ENCODE measurements around the gene FKBP10.

Gene FKBP10

GRCh38 chr17:41871789-41872188, 59.0 kb downstream of the FKBP10 start:
- Histone ChIP-seq H2AFZ (ENCODE audit: low read length) (no peak overlapping the region), H3K9me2 (replicated peaks; ENCODE audit: low read depth, low read length) (no peaks in the 10 kb centered on the region), H3K27me3 (ENCODE audit: insufficient read depth, low read length, poor library complexity, severe bottlenecking) (no peaks in the 10 kb centered on the region), H3K36me3 (ENCODE audit: insufficient read depth, low read length) (peaks cover 77% of the 10 kb centered on the region; the same call in 1 of the 2 replicates), H4K20me1 (ENCODE audit: insufficient read depth, low read length, poor library complexity, severe bottlenecking) (no peaks in the 10 kb centered on the region), H3K9ac (ENCODE audit: low read depth, low read length, poor library complexity, severe bottlenecking) (no peak overlapping the region), H3K79me2 (ENCODE audit: insufficient read depth, low read length) (no peaks in the 10 kb centered on the region), H3K4me1 (ENCODE audit: insufficient read depth, low read length, poor library complexity, severe bottlenecking) (no peaks in the 10 kb centered on the region), H3K4me3 (ENCODE audit: low read length, poor library complexity, severe bottlenecking) (no peak overlapping the region), H3F3A (ENCODE audit: low read depth) (peaks cover 3% of the 10 kb centered on the region), H3K9me3 (ENCODE audit: insufficient read depth, low read depth, low read length) (no peaks in the 10 kb centered on the region), H3K4me2 (ENCODE audit: low read depth, low read length, poor library complexity, severe bottlenecking) (no peak overlapping the region)
- TF ChIP-seq EZH2phosphoT487 (IDR thresholded peaks at IDR 0.05; ENCODE audit: borderline replicate concordance) (no peak), CTCF (conservative IDR thresholded peaks at IDR 0.05; ENCODE audit: low read length) (no peak)
